Ishikawa (cell line): ENCODE results near the gene KBTBD13.

Experiments used
- EGR1 ChIP-seq: IDR thresholded peaks from 2 replicates; pipeline ENCODE4 v1.6.1; 2012
- TF ChIP-seq, protein P1 (sequence below): IDR thresholded peaks from 2 replicates; pipeline ENCODE4 v1.6.1; 2012; ENCODE audit warnings: low read depth, mild to moderate bottlenecking

DNA sequence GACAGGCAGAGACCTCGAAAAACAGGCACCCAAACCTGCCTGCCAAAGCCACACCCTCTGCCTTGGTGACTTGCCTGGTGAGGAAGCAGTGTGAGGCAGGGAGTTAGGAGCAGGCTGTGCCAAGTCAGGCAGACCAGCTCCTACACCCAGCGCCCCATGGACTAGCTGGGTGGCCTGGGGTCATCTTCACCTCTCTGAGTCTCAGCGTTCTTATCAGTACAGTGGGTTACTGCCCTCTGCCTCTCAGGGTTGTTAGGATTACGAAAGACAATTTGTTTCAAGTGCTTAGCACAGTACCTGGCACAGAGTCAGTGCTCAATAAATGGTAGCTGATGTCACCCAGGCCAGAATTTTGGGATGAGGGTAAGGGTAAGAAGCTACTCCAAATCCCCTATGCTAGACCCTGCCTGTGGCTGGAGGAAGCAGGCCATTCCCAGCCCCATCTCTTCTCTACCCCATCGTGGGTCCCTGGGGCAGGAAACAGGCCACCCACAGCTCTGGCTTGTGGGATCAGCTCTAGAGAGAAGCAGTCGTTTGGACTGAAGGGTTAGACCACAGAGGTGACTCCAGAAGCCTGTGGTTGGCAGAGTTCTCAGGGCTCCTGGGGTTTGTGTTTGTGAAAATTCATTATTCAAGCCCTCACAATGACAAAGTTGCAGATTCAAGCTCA lies 21.2 kb upstream of the KBTBD13 start:
- TF ChIP-seq EGR1 = no peak
- TF ChIP-seq, protein P1, sequence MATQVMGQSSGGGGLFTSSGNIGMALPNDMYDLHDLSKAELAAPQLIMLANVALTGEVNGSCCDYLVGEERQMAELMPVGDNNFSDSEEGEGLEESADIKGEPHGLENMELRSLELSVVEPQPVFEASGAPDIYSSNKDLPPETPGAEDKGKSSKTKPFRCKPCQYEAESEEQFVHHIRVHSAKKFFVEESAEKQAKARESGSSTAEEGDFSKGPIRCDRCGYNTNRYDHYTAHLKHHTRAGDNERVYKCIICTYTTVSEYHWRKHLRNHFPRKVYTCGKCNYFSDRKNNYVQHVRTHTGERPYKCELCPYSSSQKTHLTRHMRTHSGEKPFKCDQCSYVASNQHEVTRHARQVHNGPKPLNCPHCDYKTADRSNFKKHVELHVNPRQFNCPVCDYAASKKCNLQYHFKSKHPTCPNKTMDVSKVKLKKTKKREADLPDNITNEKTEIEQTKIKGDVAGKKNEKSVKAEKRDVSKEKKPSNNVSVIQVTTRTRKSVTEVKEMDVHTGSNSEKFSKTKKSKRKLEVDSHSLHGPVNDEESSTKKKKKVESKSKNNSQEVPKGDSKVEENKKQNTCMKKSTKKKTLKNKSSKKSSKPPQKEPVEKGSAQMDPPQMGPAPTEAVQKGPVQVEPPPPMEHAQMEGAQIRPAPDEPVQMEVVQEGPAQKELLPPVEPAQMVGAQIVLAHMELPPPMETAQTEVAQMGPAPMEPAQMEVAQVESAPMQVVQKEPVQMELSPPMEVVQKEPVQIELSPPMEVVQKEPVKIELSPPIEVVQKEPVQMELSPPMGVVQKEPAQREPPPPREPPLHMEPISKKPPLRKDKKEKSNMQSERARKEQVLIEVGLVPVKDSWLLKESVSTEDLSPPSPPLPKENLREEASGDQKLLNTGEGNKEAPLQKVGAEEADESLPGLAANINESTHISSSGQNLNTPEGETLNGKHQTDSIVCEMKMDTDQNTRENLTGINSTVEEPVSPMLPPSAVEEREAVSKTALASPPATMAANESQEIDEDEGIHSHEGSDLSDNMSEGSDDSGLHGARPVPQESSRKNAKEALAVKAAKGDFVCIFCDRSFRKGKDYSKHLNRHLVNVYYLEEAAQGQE = no peak
